HepG2 (cell line): Measurements from ENCODE around the gene SLC12A3. TPM values are rescaled to one million over a fixed set of nuclear protein-coding genes. Genes with fewer than 3 reads are reported as not detected.
A peak's percentile ranks its signal among the peaks of the same experiment; 100 is the strongest.

Experiments
- ARNT2 ChIP-seq: sonication (generic); formaldehyde crosslinking; IDR thresholded peaks from 2 replicates; pipeline ENCODE4 v1.8.0; 2022; ENCODE audit warnings: mild to moderate bottlenecking, low read depth, missing genetic modification reagents, moderate library complexity
- JUND ChIP-seq: sonication (generic); formaldehyde crosslinking; IDR thresholded peaks from 2 replicates; pipeline ENCODE4 v1.8.0; 2022; ENCODE audit warnings: mild to moderate bottlenecking, missing genetic modification reagents
- MEF2D ChIP-seq: sonication (generic); formaldehyde crosslinking; IDR thresholded peaks from 2 replicates; pipeline ENCODE4 v1.5.1; 2020; ENCODE audit warnings: mild to moderate bottlenecking, missing genetic modification reagents
- NONO ChIP-seq, 2 experiments: fragments of 450-650 bp in 1 of 2; sonication (generic) in 1 of 2; formaldehyde crosslinking in 1 of 2; IDR thresholded peaks in 1 of 2; conservative IDR thresholded peaks in 1 of 2; 2 replicates each; pipeline versions ENCODE4 v1.6.1 to v1.8.0; 2017 to 2022; ENCODE audit warnings: mild to moderate bottlenecking in 1 of 2, missing genetic modification reagents in 1 of 2, moderate library complexity in 1 of 2
- POLR2AphosphoS2 ChIP-seq: IDR thresholded peaks from 2 replicates; pipeline ENCODE4 v1.6.1; 2011; ENCODE audit warnings: low read depth, low read length, improper control_type of control experiment
- U2AF2 ChIP-seq: fragments of 200-400 bp; formaldehyde crosslinking; IDR thresholded peaks from 2 replicates; pipeline ENCODE4 v1.6.1; 2017; ENCODE audit warnings: low read depth, mild to moderate bottlenecking, low read length
- ZNF317 ChIP-seq: sonication (generic); formaldehyde crosslinking; IDR thresholded peaks from 2 replicates; pipeline ENCODE4 v1.5.0; 2020; ENCODE audit warnings: mild to moderate bottlenecking, missing genetic modification reagents
- ZNF430 ChIP-seq: sonication (generic); formaldehyde crosslinking; IDR thresholded peaks from 2 replicates; pipeline ENCODE4 v1.9.0; 2021; ENCODE audit warnings: mild to moderate bottlenecking, missing genetic modification reagents
- ZNF501 ChIP-seq: sonication (generic); formaldehyde crosslinking; IDR thresholded peaks from 2 replicates; pipeline ENCODE4 v1.5.1; 2020; ENCODE audit warnings: mild to moderate bottlenecking, moderate library complexity, missing genetic modification reagents
- ZNF614 ChIP-seq: IDR thresholded peaks from 2 replicates; pipeline ENCODE4 v1.6.1; 2018; ENCODE audit warnings: missing biosample characterization, missing genetic modification reagents, inconsistent platforms, borderline replicate concordance
- polyA plus RNA-seq, 8 experiments: library from polyadenylated mRNA; depleted of rRNA in 3 of 8; stranded (reverse) in 7 of 8; unstranded in 1 of 8; fragments of >200 nt; fragmentation: Illumina TruSeq in 4 of 8; extraction: Trizol in 4 of 8; gene quantifications; 2 replicates each; pipeline versions ENCODE4 v1.2.1 to v1.2.3, GENCODE V29; 2011 to 2016; ENCODE audit warnings: low read depth in 4 of 8, missing spikeins in 1 of 8, mixed read lengths in 1 of 8; ENCODE audit not compliant: insufficient read depth in 1 of 8
- total RNA-seq, 5 experiments: library from RNA; depleted of rRNA; stranded (reverse); fragments of >200 nt; fragmentation: Illumina TruSeq; extraction: Trizol; gene quantifications; 2 replicates each; pipeline ENCODE4 v1.2.3, GENCODE V29; 2016; ENCODE audit warnings: low read depth in 1 of 5
- TF ChIP-seq, protein P1 (sequence below): sonication (generic); formaldehyde crosslinking; IDR thresholded peaks from 2 replicates; pipeline ENCODE4 v1.8.1; 2023; ENCODE audit warnings: mild to moderate bottlenecking, moderate library complexity, missing genetic modification reagents
- TF ChIP-seq, protein P2 (sequence below): sonication (generic); formaldehyde crosslinking; IDR thresholded peaks from 2 replicates; pipeline ENCODE4 v1.4.0; 2020; ENCODE audit warnings: missing genetic modification reagents
- TF ChIP-seq, protein P3 (sequence below): sonication (generic); formaldehyde crosslinking; IDR thresholded peaks from 2 replicates; pipeline ENCODE4 v1.4.0; 2020; ENCODE audit warnings: missing genetic modification reagents
- TF ChIP-seq, protein P4 (sequence below): sonication (generic); formaldehyde crosslinking; IDR thresholded peaks from 2 replicates; pipeline ENCODE4 v1.9.0; 2021; ENCODE audit warnings: missing genetic modification reagents, borderline replicate concordance
- TF ChIP-seq, protein P5 (sequence below): sonication (generic); formaldehyde crosslinking; IDR thresholded peaks from 2 replicates; pipeline ENCODE4 v1.4.0; 2020; ENCODE audit warnings: missing genetic modification reagents, borderline replicate concordance

SLC12A3 gene
- total and polyA plus RNA-seq, 2 of the 13 experiments (the other 11 are each of a cell fraction or from before 2014, with no cell fraction given), result 6.2 TPM; not detected in 1

DNA sequence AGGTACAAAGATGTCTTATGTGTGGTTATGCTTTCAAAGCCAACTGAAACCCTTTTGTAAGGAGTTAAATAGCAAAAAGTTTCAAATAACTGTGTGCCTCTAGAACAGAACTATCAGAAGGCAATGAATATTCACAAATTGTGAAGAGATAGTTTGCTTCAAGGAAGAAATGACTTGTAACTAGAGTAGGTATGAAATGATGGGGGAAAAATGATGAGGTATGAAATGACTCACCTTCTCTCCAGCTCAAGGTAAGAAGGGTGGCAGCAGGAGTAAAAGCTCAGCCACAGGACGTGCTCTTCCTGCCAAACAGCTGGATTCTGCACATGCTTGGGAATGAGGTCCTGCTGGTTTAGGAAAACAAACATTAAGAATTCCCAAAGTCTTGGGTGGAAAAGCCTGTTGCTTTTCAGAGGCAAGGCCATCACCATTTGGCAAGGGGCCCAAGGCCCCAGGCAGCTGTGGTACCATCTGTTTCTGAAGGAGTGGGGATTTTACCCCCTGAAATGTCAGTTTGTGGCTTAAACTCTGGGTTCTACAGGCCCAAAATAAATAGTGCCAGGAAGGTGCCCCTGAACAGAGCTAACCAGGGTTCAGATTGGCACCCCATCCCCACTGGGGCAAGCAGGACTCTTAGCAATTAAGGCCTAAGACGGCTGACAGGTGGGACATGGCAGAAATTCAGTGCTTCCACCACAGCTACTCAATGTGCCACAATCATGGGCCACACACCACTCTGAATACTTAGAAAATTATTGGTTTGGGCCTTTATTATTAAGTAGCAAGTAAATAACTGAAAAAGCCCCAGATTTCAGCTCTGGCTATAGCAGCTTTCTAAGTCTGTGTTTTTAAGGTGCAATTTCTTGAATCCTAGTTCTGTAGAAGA lies 80.2 kb downstream of the SLC12A3 start (continued):
- TF ChIP-seq, protein P1, sequence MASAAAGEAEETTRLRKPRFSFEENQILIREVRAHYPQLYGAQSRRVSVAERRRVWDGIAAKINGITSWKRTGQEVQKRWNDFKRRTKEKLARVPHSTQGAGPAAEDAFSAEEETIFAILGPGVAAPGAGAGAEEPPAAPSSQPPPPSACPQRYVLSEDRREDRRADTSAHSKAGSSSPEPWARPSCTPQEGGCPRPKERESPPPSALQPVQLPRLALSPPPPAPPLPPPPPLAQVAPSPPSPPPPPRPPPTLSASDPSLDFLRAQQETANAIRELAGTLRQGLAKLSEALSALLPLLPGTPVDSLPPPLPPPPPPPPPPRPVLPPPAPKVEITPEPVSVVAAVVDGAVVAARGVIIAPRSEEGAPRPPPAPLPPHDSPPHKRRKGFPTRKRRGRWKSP (CRISPR knock-in tag), result peak; percentile 27; the same call in 1 of the 2 replicates
- TF ChIP-seq JUND (CRISPR knock-in tag) (no peak), NONO (IDR thresholded peaks at IDR 0.05) (no peak), NONO (CRISPR knock-in tag; conservative IDR thresholded peaks at IDR 0.05) (no peak), U2AF2 (no peak), ARNT2 (no peak), POLR2AphosphoS2 (peak; percentile 83), MEF2D (CRISPR knock-in tag) (0 out of 2 replicates have a peak, but pooled peaks have one; percentile 41), ZNF614 (CRISPR knock-in tag) (no peak), ZNF501 (CRISPR knock-in tag) (no peak), ZNF430 (CRISPR knock-in tag) (no peak), ZNF317 (CRISPR knock-in tag) (no peak)
- TF ChIP-seq, protein P2, sequence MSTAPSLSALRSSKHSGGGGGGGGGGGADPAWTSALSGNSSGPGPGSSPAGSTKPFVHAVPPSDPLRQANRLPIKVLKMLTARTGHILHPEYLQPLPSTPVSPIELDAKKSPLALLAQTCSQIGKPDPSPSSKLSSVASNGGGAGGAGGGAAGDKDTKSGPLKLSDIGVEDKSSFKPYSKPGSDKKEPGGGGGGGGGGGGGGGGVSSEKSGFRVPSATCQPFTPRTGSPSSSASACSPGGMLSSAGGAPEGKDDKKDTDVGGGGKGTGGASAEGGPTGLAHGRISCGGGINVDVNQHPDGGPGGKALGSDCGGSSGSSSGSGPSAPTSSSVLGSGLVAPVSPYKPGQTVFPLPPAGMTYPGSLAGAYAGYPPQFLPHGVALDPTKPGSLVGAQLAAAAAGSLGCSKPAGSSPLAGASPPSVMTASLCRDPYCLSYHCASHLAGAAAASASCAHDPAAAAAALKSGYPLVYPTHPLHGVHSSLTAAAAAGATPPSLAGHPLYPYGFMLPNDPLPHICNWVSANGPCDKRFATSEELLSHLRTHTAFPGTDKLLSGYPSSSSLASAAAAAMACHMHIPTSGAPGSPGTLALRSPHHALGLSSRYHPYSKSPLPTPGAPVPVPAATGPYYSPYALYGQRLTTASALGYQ (CRISPR knock-in tag), result no peak
- TF ChIP-seq, protein P3, sequence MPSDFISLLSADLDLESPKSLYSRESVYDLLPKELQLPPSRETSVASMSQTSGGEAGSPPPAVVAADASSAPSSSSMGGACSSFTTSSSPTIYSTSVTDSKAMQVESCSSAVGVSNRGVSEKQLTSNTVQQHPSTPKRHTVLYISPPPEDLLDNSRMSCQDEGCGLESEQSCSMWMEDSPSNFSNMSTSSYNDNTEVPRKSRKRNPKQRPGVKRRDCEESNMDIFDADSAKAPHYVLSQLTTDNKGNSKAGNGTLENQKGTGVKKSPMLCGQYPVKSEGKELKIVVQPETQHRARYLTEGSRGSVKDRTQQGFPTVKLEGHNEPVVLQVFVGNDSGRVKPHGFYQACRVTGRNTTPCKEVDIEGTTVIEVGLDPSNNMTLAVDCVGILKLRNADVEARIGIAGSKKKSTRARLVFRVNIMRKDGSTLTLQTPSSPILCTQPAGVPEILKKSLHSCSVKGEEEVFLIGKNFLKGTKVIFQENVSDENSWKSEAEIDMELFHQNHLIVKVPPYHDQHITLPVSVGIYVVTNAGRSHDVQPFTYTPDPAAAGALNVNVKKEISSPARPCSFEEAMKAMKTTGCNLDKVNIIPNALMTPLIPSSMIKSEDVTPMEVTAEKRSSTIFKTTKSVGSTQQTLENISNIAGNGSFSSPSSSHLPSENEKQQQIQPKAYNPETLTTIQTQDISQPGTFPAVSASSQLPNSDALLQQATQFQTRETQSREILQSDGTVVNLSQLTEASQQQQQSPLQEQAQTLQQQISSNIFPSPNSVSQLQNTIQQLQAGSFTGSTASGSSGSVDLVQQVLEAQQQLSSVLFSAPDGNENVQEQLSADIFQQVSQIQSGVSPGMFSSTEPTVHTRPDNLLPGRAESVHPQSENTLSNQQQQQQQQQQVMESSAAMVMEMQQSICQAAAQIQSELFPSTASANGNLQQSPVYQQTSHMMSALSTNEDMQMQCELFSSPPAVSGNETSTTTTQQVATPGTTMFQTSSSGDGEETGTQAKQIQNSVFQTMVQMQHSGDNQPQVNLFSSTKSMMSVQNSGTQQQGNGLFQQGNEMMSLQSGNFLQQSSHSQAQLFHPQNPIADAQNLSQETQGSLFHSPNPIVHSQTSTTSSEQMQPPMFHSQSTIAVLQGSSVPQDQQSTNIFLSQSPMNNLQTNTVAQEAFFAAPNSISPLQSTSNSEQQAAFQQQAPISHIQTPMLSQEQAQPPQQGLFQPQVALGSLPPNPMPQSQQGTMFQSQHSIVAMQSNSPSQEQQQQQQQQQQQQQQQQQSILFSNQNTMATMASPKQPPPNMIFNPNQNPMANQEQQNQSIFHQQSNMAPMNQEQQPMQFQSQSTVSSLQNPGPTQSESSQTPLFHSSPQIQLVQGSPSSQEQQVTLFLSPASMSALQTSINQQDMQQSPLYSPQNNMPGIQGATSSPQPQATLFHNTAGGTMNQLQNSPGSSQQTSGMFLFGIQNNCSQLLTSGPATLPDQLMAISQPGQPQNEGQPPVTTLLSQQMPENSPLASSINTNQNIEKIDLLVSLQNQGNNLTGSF (CRISPR knock-in tag), result no peak
- TF ChIP-seq, protein P4, sequence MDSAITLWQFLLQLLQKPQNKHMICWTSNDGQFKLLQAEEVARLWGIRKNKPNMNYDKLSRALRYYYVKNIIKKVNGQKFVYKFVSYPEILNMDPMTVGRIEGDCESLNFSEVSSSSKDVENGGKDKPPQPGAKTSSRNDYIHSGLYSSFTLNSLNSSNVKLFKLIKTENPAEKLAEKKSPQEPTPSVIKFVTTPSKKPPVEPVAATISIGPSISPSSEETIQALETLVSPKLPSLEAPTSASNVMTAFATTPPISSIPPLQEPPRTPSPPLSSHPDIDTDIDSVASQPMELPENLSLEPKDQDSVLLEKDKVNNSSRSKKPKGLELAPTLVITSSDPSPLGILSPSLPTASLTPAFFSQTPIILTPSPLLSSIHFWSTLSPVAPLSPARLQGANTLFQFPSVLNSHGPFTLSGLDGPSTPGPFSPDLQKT (CRISPR knock-in tag), result 0 out of 2 replicates have a peak, but pooled peaks have one; percentile 33
- TF ChIP-seq, protein P5, sequence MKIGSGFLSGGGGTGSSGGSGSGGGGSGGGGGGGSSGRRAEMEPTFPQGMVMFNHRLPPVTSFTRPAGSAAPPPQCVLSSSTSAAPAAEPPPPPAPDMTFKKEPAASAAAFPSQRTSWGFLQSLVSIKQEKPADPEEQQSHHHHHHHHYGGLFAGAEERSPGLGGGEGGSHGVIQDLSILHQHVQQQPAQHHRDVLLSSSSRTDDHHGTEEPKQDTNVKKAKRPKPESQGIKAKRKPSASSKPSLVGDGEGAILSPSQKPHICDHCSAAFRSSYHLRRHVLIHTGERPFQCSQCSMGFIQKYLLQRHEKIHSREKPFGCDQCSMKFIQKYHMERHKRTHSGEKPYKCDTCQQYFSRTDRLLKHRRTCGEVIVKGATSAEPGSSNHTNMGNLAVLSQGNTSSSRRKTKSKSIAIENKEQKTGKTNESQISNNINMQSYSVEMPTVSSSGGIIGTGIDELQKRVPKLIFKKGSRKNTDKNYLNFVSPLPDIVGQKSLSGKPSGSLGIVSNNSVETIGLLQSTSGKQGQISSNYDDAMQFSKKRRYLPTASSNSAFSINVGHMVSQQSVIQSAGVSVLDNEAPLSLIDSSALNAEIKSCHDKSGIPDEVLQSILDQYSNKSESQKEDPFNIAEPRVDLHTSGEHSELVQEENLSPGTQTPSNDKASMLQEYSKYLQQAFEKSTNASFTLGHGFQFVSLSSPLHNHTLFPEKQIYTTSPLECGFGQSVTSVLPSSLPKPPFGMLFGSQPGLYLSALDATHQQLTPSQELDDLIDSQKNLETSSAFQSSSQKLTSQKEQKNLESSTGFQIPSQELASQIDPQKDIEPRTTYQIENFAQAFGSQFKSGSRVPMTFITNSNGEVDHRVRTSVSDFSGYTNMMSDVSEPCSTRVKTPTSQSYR, result no peak
